HCT116 (cell line): Measurements from ENCODE around the gene LSAMP. TPM values are rescaled to one million over a fixed set of nuclear protein-coding genes. Genes with fewer than 3 reads are reported as not detected.

ENCODE experiments used
- ATAC-seq: fragments of 200-7000 bp; cut with Tn5 transposase; 2 replicates; pipeline ENCODE4 v1.9.1; 2020; ENCODE audit warnings: mild to moderate bottlenecking, moderate library complexity
- BruUV-seq: library from RNA; stranded (reverse); fragments of 400-500 nt; replicated peaks from 2 replicates; lab custom pipeline; 2021; lab: Mats Ljungman, UMichigan
- CTCF ChIA-PET: fragments of 300-600 bp; sonication (Branson Sonifier 250); formaldehyde crosslinking; loops from one replicate; lab custom pipeline; 2021; ENCODE audit warnings: antibody characterized with exemption; lab: Charles Lee
- POLR2A ChIA-PET: fragments of 300-600, 350-600 bp; sonication (Branson Sonifier 250); formaldehyde crosslinking; loops from one replicate; lab custom pipeline; 2021; ENCODE audit warnings: antibody characterized with exemption; lab: Charles Lee
- RAD21 ChIA-PET, 2 experiments: fragments of 300-600 bp; sonication (Branson Sonifier 250); formaldehyde crosslinking; loops; one replicate each; lab custom pipeline; 2023; ENCODE audit warnings: low total read pairs in 2 of 2; ENCODE audit not compliant: uncharacterized antibody in 2 of 2, unreplicated experiment in 2 of 2, low non-redundant PET in 1 of 2; lab: Charles Lee
- DNase-seq: peaks from one replicate; pipeline ENCODE4 v3.0.0-alpha.2; 2010; ENCODE audit warnings: low read depth, low spot score
- H2AFZ ChIP-seq: fragments of 200-600 bp; shearing (Covaris generic), sonication (generic); 2 replicates; pipeline ENCODE4 v1.6.1; 2017; ENCODE audit warnings: low read depth, mixed run types, mixed read lengths, antibody characterized with exemption, low read length; ENCODE audit not compliant: poor library complexity, severe bottlenecking
- H3K27ac ChIP-seq: 2 replicates; pipeline ENCODE4 v1.5.1; 2012; ENCODE audit warnings: low read depth, low read length
- H3K27me3 ChIP-seq: fragments of 200-600 bp; sonication (generic); 2 replicates; pipeline ENCODE4 v1.6.1; 2016; ENCODE audit warnings: mixed run types, low read length, mixed read lengths; ENCODE audit not compliant: insufficient read depth
- H3K36me3 ChIP-seq, 2 experiments: fragments of 200-500 bp in 1 of 2; fragments of 200-600 bp in 1 of 2; sonication (Bioruptor generic) in 1 of 2; sonication (generic) in 1 of 2; 2 replicates each; pipeline versions ENCODE4 v1.5.1 to v1.6.1; 2014 to 2016; ENCODE audit warnings: low read length in 2 of 2, inconsistent platforms in 1 of 2, mixed read lengths in 1 of 2, mixed run types in 1 of 2; ENCODE audit not compliant: insufficient read depth in 2 of 2, control insufficient read depth in 1 of 2
- H3K4me1 ChIP-seq, 2 experiments: fragments of 200-600 bp in 1 of 2; sonication (generic) in 1 of 2; 2 replicates each; pipeline versions ENCODE4 v1.5.1 to v1.6.1; 2012 to 2017; ENCODE audit warnings: low read length in 2 of 2, inconsistent platforms in 1 of 2, mild to moderate bottlenecking in 1 of 2, mixed read lengths in 1 of 2, mixed run types in 1 of 2, moderate library complexity in 1 of 2; ENCODE audit not compliant: insufficient read depth in 2 of 2, control insufficient read depth in 1 of 2
- H3K4me2 ChIP-seq: fragments of 200-600 bp; sonication (generic); 2 replicates; pipeline ENCODE4 v1.6.1; 2017; ENCODE audit warnings: mixed run types, low read length, mixed read lengths
- H3K4me3 ChIP-seq, 2 experiments: fragments of 200-600 bp in 1 of 2; sonication (generic) in 1 of 2; replicated peaks in 1 of 2; 2 replicates each; pipeline ENCODE4 v1.5.1; 2011 to 2016; ENCODE audit warnings: low read length in 2 of 2, control low read depth in 1 of 2, low read depth in 1 of 2, mild to moderate bottlenecking in 1 of 2, mixed read lengths in 1 of 2, mixed run types in 1 of 2
- H3K79me2 ChIP-seq: fragments of 200-600 bp; sonication (generic); 2 replicates; pipeline ENCODE4 v1.6.1; 2017; ENCODE audit warnings: mild to moderate bottlenecking, mixed run types, low read length, moderate library complexity, mixed read lengths; ENCODE audit not compliant: insufficient read depth
- H3K9ac ChIP-seq: fragments of 200-600 bp; sonication (generic); 2 replicates; pipeline ENCODE4 v1.6.1; 2016; ENCODE audit warnings: low read length, mixed read lengths
- H3K9me2 ChIP-seq: fragments of 200-600 bp; sonication (generic), shearing (Covaris generic); 2 replicates; pipeline ENCODE4 v1.6.1; 2017; ENCODE audit warnings: mixed run types, mild to moderate bottlenecking, moderate library complexity; ENCODE audit not compliant: insufficient read depth
- H3K9me3 ChIP-seq, 2 experiments: fragments of 200-500 bp in 1 of 2; fragments of 200-600 bp in 1 of 2; sonication (Bioruptor generic) in 1 of 2; sonication (generic) in 1 of 2; 2 replicates each; pipeline ENCODE4 v1.6.1; 2014 to 2017; ENCODE audit warnings: low read length in 2 of 2, mixed read lengths in 2 of 2, inconsistent platforms in 1 of 2, low read depth in 1 of 2, mild to moderate bottlenecking in 1 of 2, mixed run types in 1 of 2, moderate library complexity in 1 of 2; ENCODE audit not compliant: control insufficient read depth in 1 of 2, insufficient read depth in 1 of 2
- H4K20me1 ChIP-seq: fragments of 200-600 bp; sonication (generic), shearing (Covaris generic); 2 replicates; pipeline ENCODE4 v1.6.1; 2017; ENCODE audit warnings: mixed run types, mild to moderate bottlenecking, moderate library complexity; ENCODE audit not compliant: insufficient read depth
- ATF3 ChIP-seq: IDR thresholded peaks from 2 replicates; pipeline ENCODE4 v1.6.1; 2012
- CEBPB ChIP-seq: IDR thresholded peaks from 2 replicates; pipeline ENCODE4 v1.6.1; 2012; ENCODE audit warnings: low read depth
- CTCF ChIP-seq, 3 experiments: fragments of 200-600 bp in 1 of 3; sonication (generic) in 1 of 3; IDR thresholded peaks in 2 of 3; conservative IDR thresholded peaks in 1 of 3; 2 replicates each; pipeline ENCODE4 v1.5.1; 2012 to 2017; ENCODE audit warnings: low read depth in 2 of 3, low read length in 2 of 3, antibody characterized with exemption in 1 of 3, borderline replicate concordance in 1 of 3, control low read depth in 1 of 3, mild to moderate bottlenecking in 1 of 3, mixed read lengths in 1 of 3, mixed run types in 1 of 3, moderate library complexity in 1 of 3; ENCODE audit not compliant: insufficient read depth in 1 of 3
- EGR1 ChIP-seq: IDR thresholded peaks from 2 replicates; pipeline ENCODE4 v1.6.1; 2012; ENCODE audit warnings: low read depth
- ELF1 ChIP-seq: IDR thresholded peaks from 2 replicates; pipeline ENCODE4 v1.6.1; 2012; ENCODE audit warnings: low read depth, borderline replicate concordance
- EZH2 ChIP-seq: fragments of 200-600 bp; sonication (generic); IDR thresholded peaks from 2 replicates; pipeline ENCODE4 v1.6.1; 2017; ENCODE audit warnings: antibody characterized with exemption, mixed run types
- FOSL1 ChIP-seq: IDR thresholded peaks from 2 replicates; pipeline ENCODE4 v1.6.1; 2012; ENCODE audit warnings: low read depth
- JUND ChIP-seq: IDR thresholded peaks from 2 replicates; pipeline ENCODE4 v1.6.1; 2012
- POLR2A ChIP-seq: IDR thresholded peaks from 2 replicates; pipeline ENCODE4 v1.7.0; 2011; ENCODE audit warnings: borderline replicate concordance; ENCODE audit not compliant: insufficient read depth, insufficient read length; ENCODE audit errors: extremely low read depth
- RAD21 ChIP-seq: IDR thresholded peaks from 2 replicates; pipeline ENCODE4 v1.6.1; 2012; ENCODE audit warnings: low read depth, mild to moderate bottlenecking
- SIN3A ChIP-seq: IDR thresholded peaks from 2 replicates; pipeline ENCODE4 v1.6.1; 2012; ENCODE audit warnings: low read depth
- SRF ChIP-seq: IDR thresholded peaks from 2 replicates; pipeline ENCODE4 v1.6.1; 2012; ENCODE audit warnings: low read depth
- ZFX ChIP-seq: fragments of 450-650 bp; IDR thresholded peaks from 2 replicates; pipeline ENCODE4 v1.6.1; 2017
- intact Hi-C: fragments of 100-400 bp; cut with micrococcal nuclease; formaldehyde crosslinking; loops from 2 replicates; pipeline ENCODE4 v1.10.0; 2022
- total RNA-seq: library from RNA; stranded (reverse); gene quantifications from one replicate; pipeline ENCODE4 v1.2.1, GENCODE V29; 2021; ENCODE audit not compliant: unreplicated experiment

The LSAMP gene
- total RNA-seq, 1 experiment from 2014 or later, result 0.25 TPM

GRCh38 chr3:116285781-116286421 lies 159.4 kb downstream of the LSAMP start:
- Histone ChIP-seq H3K4me2 (no peak overlapping the region), H2AFZ (no peak overlapping the region), H3K9me2 (no peaks in the 10 kb centered on the region), H3K27me3 (peaks cover 4% of the 10 kb centered on the region; the same call in 1 of the 2 replicates), H3K4me3 (no peak overlapping the region), H4K20me1 (no peaks in the 10 kb centered on the region)
- ChIA-PET CTCF (no interaction called here), POLR2A (no interaction called here)
- no peak for ATAC-seq
- no peak for TF ChIP-seq ELF1
- no peak for TF ChIP-seq RAD21
- no peak for TF ChIP-seq EZH2
- TF ChIP-seq, all 23 proteins: peak for 0
- H3K9me3 ChIP-seq, result no peaks in the 10 kb centered on the region
- H3K79me2 ChIP-seq, result no peaks in the 10 kb centered on the region
- no TSS peak for BruUV-seq
- no peak overlapping the region for H3K9ac ChIP-seq
- no peak overlapping the region for H3K27ac ChIP-seq
- H3K36me3 ChIP-seq, result no peaks in the 10 kb centered on the region
- H3K4me1 ChIP-seq, result no peaks in the 10 kb centered on the region
- no peak for DNase-seq
- RAD21 ChIA-PET, result no interaction called here
- intact Hi-C loops, result no loop called here

- H3K9ac ChIP-seq, result no peak overlapping the region
- H3K79me2 ChIP-seq, result no peaks in the 10 kb centered on the region
- no peaks in the 10 kb centered on the region for H3K9me3 ChIP-seq
- no peaks in the 10 kb centered on the region for H3K36me3 ChIP-seq
- ChIA-PET RAD21 (no interaction called here), POLR2A (no interaction called here), CTCF (no interaction called here)
- H4K20me1 ChIP-seq, result no peaks in the 10 kb centered on the region
- H3K27me3 ChIP-seq, result peaks cover 7% of the 10 kb centered on the region
- H3K4me2 ChIP-seq, result no peak overlapping the region
- H3K27ac ChIP-seq, result no peak overlapping the region
- no peaks in the 10 kb centered on the region for H3K9me2 ChIP-seq
- H2AFZ ChIP-seq, result no peak overlapping the region
- TF ChIP-seq SRF (no peak), CEBPB (no peak), ATF3 (no peak), CTCF (IDR thresholded peaks at IDR 0.05 in 2 of 3, conservative IDR thresholded peaks at IDR 0.05 in 1 of 3; ENCODE audit: borderline replicate concordance in 1 of 3, insufficient read depth in 1 of 3, low read depth in 2 of 3, low read length in 2 of 3) (no peak), JUND (no peak), SIN3A (no peak), ZFX (no peak), POLR2A (no peak), FOSL1 (no peak), EGR1 (no peak)
- intact Hi-C loops, result no loop called here
- no TSS peak for BruUV-seq
- DNase-seq, result no peak
- no peak overlapping the region for H3K4me3 ChIP-seq
- no peak for ATAC-seq
- H3K4me1 ChIP-seq, result no peaks in the 10 kb centered on the region
Observed at GRCh38 chr3:116281313-116282143, 163.8 kb downstream of the LSAMP start.
